ENCODE results near the gene TTLL1. TPM values are rescaled to one million over a fixed set of nuclear protein-coding genes. Genes with fewer than 3 reads are reported as not detected.
"Not testable (repeated sequence)": the region's sequence is repeated elsewhere in the genome, so short reads cannot be mapped to it uniquely, and the experiment has no call there.

The TTLL1 gene
- total RNA-seq, 1 donor from 2014 or later: 2.6 TPM

GRCh38 chr22:43008509-43008908 is 80.7 kb downstream of the TTLL1 start:
- no peaks in the 10 kb centered on the region for H3K9me3 Mint-ChIP-seq
- intact Hi-C loops (cut with micrococcal nuclease): no loop called here
- no peak overlapping the region for H3K4me3 Mint-ChIP-seq
- H3K27ac Mint-ChIP-seq: no peak overlapping the region
- peaks cover 1% of the 10 kb centered on the region for H3K36me3 Mint-ChIP-seq (ENCODE audit: low read depth)
- DNase-seq: no peak
- peaks cover 43% of the 10 kb centered on the region for H3K4me1 Mint-ChIP-seq
- no peaks in the 10 kb centered on the region for H3K27me3 Mint-ChIP-seq

- peaks cover 1% of the 10 kb centered on the region for H3K36me3 Mint-ChIP-seq (ENCODE audit: low read depth)
- H3K27ac Mint-ChIP-seq: no peak overlapping the region
- DNase-seq: no peak
- intact Hi-C loops (cut with micrococcal nuclease): no loop called here
- H3K27me3 Mint-ChIP-seq: no peaks in the 10 kb centered on the region
- no peak overlapping the region for H3K4me3 Mint-ChIP-seq
- H3K4me1 Mint-ChIP-seq: peaks cover 42% of the 10 kb centered on the region
- H3K9me3 Mint-ChIP-seq: no peaks in the 10 kb centered on the region
Observed at GRCh38 chr22:43007519-43008102, 81.6 kb downstream of the TTLL1 start.

GRCh38 chr22:43006753-43007152 is 82.4 kb downstream of the TTLL1 start:
- Mint-ChIP-seq H3K36me3 (ENCODE audit: low read depth) (peaks cover 1% of the 10 kb centered on the region), H3K27ac (no peak overlapping the region)

GRCh38 chr22:43006016-43006505 is 83.1 kb downstream of the TTLL1 start:
- Mint-ChIP-seq H3K9me3 (no peaks in the 10 kb centered on the region), H3K4me3 (no peak overlapping the region), H3K27me3 (no peaks in the 10 kb centered on the region), H3K27ac (no peak overlapping the region), H3K4me1 (peaks cover 54% of the 10 kb centered on the region), H3K36me3 (ENCODE audit: low read depth) (no peaks in the 10 kb centered on the region)
- no peak for DNase-seq
- intact Hi-C loops (cut with micrococcal nuclease): no loop called here

More at GRCh38 chr22:43006753-43007152, 82.4 kb downstream of the TTLL1 start:
- no peaks in the 10 kb centered on the region for H3K9me3 Mint-ChIP-seq
- H3K27me3 Mint-ChIP-seq: no peaks in the 10 kb centered on the region
- H3K4me1 Mint-ChIP-seq: peaks cover 51% of the 10 kb centered on the region
- no peak for DNase-seq
- no peak overlapping the region for H3K4me3 Mint-ChIP-seq
- intact Hi-C loops (cut with micrococcal nuclease): no loop called here

- H3K27ac Mint-ChIP-seq: no peak overlapping the region
- no peak overlapping the region for H3K4me3 Mint-ChIP-seq
- DNase-seq: no peak
- no peaks in the 10 kb centered on the region for H3K9me3 Mint-ChIP-seq
- H3K27me3 Mint-ChIP-seq: no peaks in the 10 kb centered on the region
- H3K36me3 Mint-ChIP-seq (ENCODE audit: low read depth): no peaks in the 10 kb centered on the region
- H3K4me1 Mint-ChIP-seq: peaks cover 62% of the 10 kb centered on the region
- intact Hi-C loops (cut with micrococcal nuclease): no loop called here
Observed at GRCh38 chr22:43005106-43005505, 84.1 kb downstream of the TTLL1 start.

- H3K9me3 Mint-ChIP-seq: no peaks in the 10 kb centered on the region
- no peaks in the 10 kb centered on the region for H3K27me3 Mint-ChIP-seq
- no peak for DNase-seq
- no peak overlapping the region for H3K27ac Mint-ChIP-seq
- no peaks in the 10 kb centered on the region for H3K36me3 Mint-ChIP-seq (ENCODE audit: low read depth)
- intact Hi-C loops (cut with micrococcal nuclease): no loop called here
- H3K4me1 Mint-ChIP-seq: peaks cover 67% of the 10 kb centered on the region
- H3K4me3 Mint-ChIP-seq: no peak overlapping the region
Observed at GRCh38 chr22:43004362-43005035, 84.7 kb downstream of the TTLL1 start.

- Mint-ChIP-seq H3K27me3 (no peaks in the 10 kb centered on the region), H3K36me3 (ENCODE audit: low read depth) (no peaks in the 10 kb centered on the region), H3K9me3 (no peaks in the 10 kb centered on the region), H3K4me3 (peak overlapping the region; percentile 52), H3K27ac (peak overlapping the region; percentile 67), H3K4me1 (peaks cover 74% of the 10 kb centered on the region)
- no peak for DNase-seq
- intact Hi-C loops (cut with micrococcal nuclease): loop anchor here (2.0 kb wide), 1 partner anchor 37 kb away; no protein-coding TSS in a partner anchor
Observed at GRCh38 chr22:43002202-43002586, 87.0 kb downstream of the TTLL1 start.

GRCh38 chr22:43001271-43002201 is 87.7 kb downstream of the TTLL1 start:
- Mint-ChIP-seq H3K27me3 (no peaks in the 10 kb centered on the region), H3K27ac (peak overlapping the region; percentile 67), H3K9me3 (no peaks in the 10 kb centered on the region), H3K36me3 (ENCODE audit: low read depth) (no peaks in the 10 kb centered on the region), H3K4me3 (peak overlapping the region; percentile 52), H3K4me1 (peaks cover 69% of the 10 kb centered on the region)
- DNase-seq: peak; percentile 67
- intact Hi-C loops (cut with micrococcal nuclease): loop anchor here (2.0 kb wide), 1 partner anchor 37 kb away; no protein-coding TSS in a partner anchor

- peak; percentile 67 for DNase-seq
- Mint-ChIP-seq H3K4me3 (peak overlapping the region; percentile 52), H3K9me3 (no peaks in the 10 kb centered on the region), H3K36me3 (ENCODE audit: low read depth) (peaks cover 1% of the 10 kb centered on the region), H3K27ac (peak overlapping the region; percentile 67), H3K27me3 (no peaks in the 10 kb centered on the region), H3K4me1 (peaks cover 70% of the 10 kb centered on the region)
- intact Hi-C loops (cut with micrococcal nuclease): loop anchor here (1.0 kb wide), 1 partner anchor 15 kb away; the partner anchor contains the start of gene PACSIN2
Observed at GRCh38 chr22:43000441-43001175, 88.6 kb downstream of the TTLL1 start.

- no peak for DNase-seq
- peaks cover 6% of the 10 kb centered on the region for H3K36me3 Mint-ChIP-seq (ENCODE audit: low read depth)
- H3K27me3 Mint-ChIP-seq: no peaks in the 10 kb centered on the region
- H3K27ac Mint-ChIP-seq: peak overlapping the region; percentile 77
- no peaks in the 10 kb centered on the region for H3K9me3 Mint-ChIP-seq
- H3K4me1 Mint-ChIP-seq: peaks cover 49% of the 10 kb centered on the region
- intact Hi-C loops (cut with micrococcal nuclease): no loop called here
- peak overlapping the region; percentile 18 for H3K4me3 Mint-ChIP-seq
Observed at GRCh38 chr22:42997582-42998090, 91.6 kb downstream of the TTLL1 start.

GRCh38 chr22:42996646-42997365 is 92.4 kb downstream of the TTLL1 start:
- Mint-ChIP-seq H3K9me3 (no peaks in the 10 kb centered on the region), H3K27ac (no peak overlapping the region), H3K4me3 (no peak overlapping the region), H3K4me1 (peaks cover 41% of the 10 kb centered on the region), H3K27me3 (no peaks in the 10 kb centered on the region), H3K36me3 (ENCODE audit: low read depth) (peaks cover 8% of the 10 kb centered on the region)
- intact Hi-C loops (cut with micrococcal nuclease): no loop called here
- DNase-seq: no peak

GRCh38 chr22:42995654-42996053 is 93.5 kb downstream of the TTLL1 start:
- H3K27ac Mint-ChIP-seq; DNase-seq; H3K4me3 Mint-ChIP-seq; H3K27me3 Mint-ChIP-seq; H3K9me3 Mint-ChIP-seq; intact Hi-C loops (cut with micrococcal nuclease): not testable (repeated sequence)
- peaks cover 10% of the 10 kb centered on the region for H3K36me3 Mint-ChIP-seq (ENCODE audit: low read depth)
- H3K4me1 Mint-ChIP-seq: peaks cover 30% of the 10 kb centered on the region

Measured in activated CD4-positive, alpha-beta T cell treated with anti-CD3 and anti-CD28 coated beads, Interleukin-2, amount 10 ng/mL, durations not matched to agents 24 days and 14 days (primary cell).